NCI-H82 treated with DMSO at 0.1 percent for 48 hours (cell line): ENCODE measurements around the gene OR4E2.
"Not testable (repeated sequence)": the region's sequence is repeated elsewhere in the genome, so short reads cannot be mapped to it uniquely, and the experiment has no call there.

Source experiments
- DNase-seq: peaks from one replicate; lab custom pipeline; 2025; ENCODE audit not compliant: unreplicated experiment; lab: John Stamatoyannopoulos, UW

OR4E2 gene

GRCh38 chr14:21694425-21694824, 40.8 kb downstream of the OR4E2 start:
- no peak for DNase-seq

GRCh38 chr14:21697662-21698061, 44.0 kb downstream of the OR4E2 start:
- not testable (repeated sequence) for DNase-seq

DNA sequence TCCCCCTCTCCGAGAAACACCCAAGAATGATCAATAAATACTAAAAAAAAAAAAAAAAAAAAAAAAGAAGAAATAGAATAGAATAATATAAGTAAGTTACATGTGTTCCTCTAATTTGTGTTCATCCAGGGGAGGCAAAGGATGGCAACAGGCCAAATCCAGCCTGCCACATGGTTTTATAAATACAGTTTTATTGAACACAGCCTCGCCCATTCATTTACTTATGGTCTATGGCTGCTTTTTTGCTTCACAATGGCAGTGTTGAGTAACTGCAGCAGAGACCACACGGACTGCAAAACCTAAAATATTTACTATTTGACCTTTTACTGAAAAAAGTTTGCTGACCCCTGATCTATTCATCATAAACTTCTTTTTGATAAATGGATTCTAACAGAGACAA, 44.9 kb downstream of the OR4E2 start:
- not testable (repeated sequence) for DNase-seq

GRCh38 chr14:21699551-21699950, 45.9 kb downstream of the OR4E2 start:
- no peak for DNase-seq

DNA sequence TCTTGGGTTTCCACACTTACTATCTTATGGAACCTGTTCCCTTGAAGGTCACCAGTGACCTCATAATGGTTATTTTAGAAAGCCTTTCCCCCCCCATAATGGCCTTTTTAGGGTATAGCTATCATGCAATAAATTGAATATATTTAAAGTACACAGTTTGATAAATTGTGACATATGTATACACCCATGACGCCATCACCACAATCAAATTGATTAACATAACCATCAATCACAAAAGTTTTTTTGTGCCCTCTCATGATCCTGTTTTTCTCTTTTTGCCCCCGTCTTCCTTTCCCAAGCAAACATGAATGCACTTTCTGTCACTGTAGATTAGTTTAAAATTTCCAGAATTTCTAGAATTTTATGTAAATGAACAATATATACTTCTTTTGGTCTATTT, 48.7 kb downstream of the OR4E2 start:
- DNase-seq: no peak

GRCh38 chr14:21703357-21704326, 50.0 kb downstream of the OR4E2 start:
- no peak for DNase-seq

GRCh38 chr14:21704338-21704737, 50.7 kb downstream of the OR4E2 start:
- DNase-seq: no peak

DNA sequence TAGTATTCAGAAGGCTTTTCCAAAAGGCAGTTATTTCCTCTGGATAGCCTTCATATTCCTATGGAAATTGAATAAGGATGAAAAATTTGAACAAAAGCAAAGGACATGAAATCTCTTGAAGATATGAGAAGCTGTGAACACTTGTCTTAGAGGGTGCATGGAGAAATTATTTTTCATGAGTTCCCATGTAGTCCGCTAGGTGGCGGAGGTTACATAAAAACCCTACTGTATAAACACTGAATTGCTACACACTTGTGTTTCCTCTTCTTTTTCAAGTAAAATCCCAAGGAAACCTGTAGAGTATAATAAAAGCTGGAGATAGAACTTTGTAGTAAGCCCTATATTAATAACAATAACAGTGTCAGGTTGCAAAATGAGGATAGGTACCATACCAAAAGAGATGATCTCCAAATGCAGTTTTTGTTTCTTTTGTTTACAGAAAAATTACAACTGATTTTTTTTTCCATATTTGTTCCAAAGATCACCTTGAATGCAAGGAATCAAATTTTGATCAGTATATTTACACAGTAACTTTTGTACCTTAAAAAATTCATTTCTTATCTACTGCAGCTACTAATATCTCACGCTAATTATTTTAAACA, 57.8 kb downstream of the OR4E2 start:
- no peak for DNase-seq

GRCh38 chr14:21712036-21712435, 58.4 kb downstream of the OR4E2 start:
- DNase-seq: no peak

- DNase-seq: no peak
These were observed 60.8 kb downstream of the OR4E2 start for GRCh38 chr14:21714318-21714929.
